ENCODE data around the gene ZNF605. TPM values are rescaled to one million over a fixed set of nuclear protein-coding genes. Genes with fewer than 3 reads are reported as not detected.

Gene ZNF605
- total and polyA plus RNA-seq, 2 of the 8 experiments (the other 6 are each of a cell fraction or from before 2014, with no cell fraction given) = 3.6 to 20.3 TPM

DNA sequence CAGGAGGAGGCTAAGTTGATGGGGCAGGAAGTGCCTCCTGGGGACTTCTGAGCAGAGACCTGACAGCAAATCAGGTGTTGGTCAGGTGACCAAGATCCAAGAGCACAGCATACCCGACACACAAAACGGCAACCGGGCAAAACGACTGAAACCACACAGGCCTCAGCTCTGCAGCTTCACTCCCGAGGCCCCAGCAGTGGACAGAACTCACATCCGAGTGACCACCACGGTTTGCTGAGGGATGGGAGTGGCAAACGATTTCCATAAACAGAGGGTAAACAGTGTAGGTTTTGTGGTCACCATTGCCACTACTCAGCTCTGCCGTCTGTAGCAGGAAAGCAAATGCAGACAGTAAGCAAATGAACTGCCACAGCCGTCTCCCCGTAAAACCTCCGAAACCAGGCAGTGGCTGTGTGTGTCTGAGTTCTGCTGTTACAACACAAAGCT lies 83.1 kb downstream of the ZNF605 start:
- Histone ChIP-seq H4K8ac (ENCODE audit: extremely low read depth, insufficient read depth, low read length) (no peak overlapping the region; the same call in 1 of the 2 replicates), H3K56ac (replicated peaks; ENCODE audit: insufficient read length, low read depth, low read length) (no peak overlapping the region), H3K4me3 (ENCODE audit: extremely low read depth in 1 of 4, insufficient read depth in 2 of 4, low read depth in 3 of 4, low read length in 4 of 4) (no peak overlapping the region), H2BK120ac (replicated peaks; ENCODE audit: low read depth, low read length) (no peak overlapping the region), H2BK5ac (ENCODE audit: low read depth, low read length) (no peak overlapping the region), H2BK12ac (ENCODE audit: low read depth, low read length) (no peak overlapping the region), H3K4me1 (replicated peaks in 1 of 4; ENCODE audit: control insufficient read depth in 3 of 4, insufficient read depth in 4 of 4, low read length in 3 of 4) (no peaks in the 10 kb centered on the region), H3K18ac (ENCODE audit: extremely low read depth, low read length) (no peak overlapping the region), H2BK15ac (ENCODE audit: low read length) (no peak overlapping the region), H3K9ac (replicated peaks in 1 of 4; ENCODE audit: extremely low read depth in 1 of 4, low read depth in 3 of 4, low read length in 3 of 4) (no peak overlapping the region), H4K20me1 (replicated peaks in 1 of 2; ENCODE audit: control insufficient read depth in 1 of 2, insufficient read depth in 2 of 2, low read length in 2 of 2) (peaks cover 0 to 4% of the 10 kb centered on the region in 2 experiments), H3K4me2 (ENCODE audit: insufficient read depth in 1 of 2, low read depth in 2 of 2, low read length in 2 of 2) (no peak overlapping the region), H4K5ac (ENCODE audit: insufficient read length, low read depth, low read length) (no peak overlapping the region), H3K9me3 (ENCODE audit: insufficient read depth in 2 of 2, low read depth in 1 of 2, low read length in 1 of 2) (no peaks in the 10 kb centered on the region), H3K14ac (ENCODE audit: insufficient read length) (no peak overlapping the region), H3K23me2 (ENCODE audit: low read depth, low read length) (no peaks in the 10 kb centered on the region), H3K4ac (replicated peaks; ENCODE audit: insufficient read length, low read depth, low read length) (no peak overlapping the region), H3K27me3 (replicated peaks in 1 of 4; ENCODE audit: control insufficient read depth in 3 of 4, extremely low read depth in 1 of 4, insufficient read depth in 3 of 4, low read length in 3 of 4) (no peaks in the 10 kb centered on the region), H2AFZ (ENCODE audit: low read length) (no peak overlapping the region), H3K23ac (ENCODE audit: insufficient read length) (no peak overlapping the region), H2BK20ac (ENCODE audit: low read length) (no peak overlapping the region), H3K79me2 (ENCODE audit: control insufficient read depth in 1 of 2, insufficient read depth in 2 of 2, low read length in 2 of 2) (no peaks in the 10 kb centered on the region), H3K36me3 (ENCODE audit: control insufficient read depth in 2 of 4, insufficient read depth in 4 of 4, low read length in 3 of 4) (peaks cover 5 to 36% (median 17%) of the 10 kb centered on the region in 4 experiments; a peak in 5 of 8 replicates), H3K27ac (ENCODE audit: low read depth, low read length) (no peak overlapping the region), H4K91ac (replicated peaks; ENCODE audit: insufficient read length, low read length) (no peak overlapping the region), H3K79me1 (ENCODE audit: low read depth, low read length) (no peaks in the 10 kb centered on the region), H2AK5ac (ENCODE audit: low read depth, low read length) (no peak overlapping the region)
- POLR2A ChIA-PET (ENCODE audit: partially characterized antibody) = interaction anchor here (1.8 to 2.6 kb wide), 2 partner anchors 11 to 13 kb away, joined by 6 to 8 read pairs; partner anchors contain the start of gene CHFR
- WGBS, 2 experiments (ENCODE audit: extremely low coverage in 1 of 2, insufficient coverage in 1 of 2, insufficient read length in 1 of 2, insufficient replicate concordance in 2 of 2, low coverage in 1 of 2, low lambda C conversion rate in 2 of 2, missing lambda C conversion rate in 1 of 2) = 92% methylated on average over 12 of the region's 12 CpGs; no CpG with 5 or more reads in 1 of the 2 experiments
- no peak for TF ChIP-seq RXRA (IDR thresholded peaks at IDR 0.05; ENCODE audit: insufficient read depth, low read depth, low read length)
- TF ChIP-seq, protein P1, sequence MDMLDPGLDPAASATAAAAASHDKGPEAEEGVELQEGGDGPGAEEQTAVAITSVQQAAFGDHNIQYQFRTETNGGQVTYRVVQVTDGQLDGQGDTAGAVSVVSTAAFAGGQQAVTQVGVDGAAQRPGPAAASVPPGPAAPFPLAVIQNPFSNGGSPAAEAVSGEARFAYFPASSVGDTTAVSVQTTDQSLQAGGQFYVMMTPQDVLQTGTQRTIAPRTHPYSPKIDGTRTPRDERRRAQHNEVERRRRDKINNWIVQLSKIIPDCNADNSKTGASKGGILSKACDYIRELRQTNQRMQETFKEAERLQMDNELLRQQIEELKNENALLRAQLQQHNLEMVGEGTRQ (IDR thresholded peaks at IDR 0.05; ENCODE audit: low read length) = no peak
- no peak for TF ChIP-seq JUND (IDR thresholded peaks at IDR 0.05; ENCODE audit: low read length)
- TF ChIP-seq POLR2A (IDR thresholded peaks at IDR 0.05; ENCODE audit: control extremely low read depth in 1 of 2, low read depth in 2 of 2, low read length in 2 of 2) = no peak
- TF ChIP-seq HDAC6 (IDR thresholded peaks at IDR 0.05; ENCODE audit: low read depth, low read length) = no peak
- TF ChIP-seq ZNF274 (IDR thresholded peaks at IDR 0.05; ENCODE audit: borderline replicate concordance, extremely low read depth, low read length) = no peak
- TF ChIP-seq, protein P2, sequence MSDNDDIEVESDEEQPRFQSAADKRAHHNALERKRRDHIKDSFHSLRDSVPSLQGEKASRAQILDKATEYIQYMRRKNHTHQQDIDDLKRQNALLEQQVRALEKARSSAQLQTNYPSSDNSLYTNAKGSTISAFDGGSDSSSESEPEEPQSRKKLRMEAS (IDR thresholded peaks at IDR 0.05) = no peak
- DNase-seq (ENCODE audit: low read depth in 1 of 2, low spot score in 2 of 2) (no peak), FAIRE-seq (no peak)
- CTCF ChIA-PET (ENCODE audit: partially characterized antibody) = interaction anchor here (0.6 to 1.8 kb wide), 3 partner anchors 30 to 50 kb away, joined by 4 to 5 read pairs (median 4); no protein-coding TSS in a partner anchor
